HG03432 (cell line): ENCODE results near the gene SLC1A4.
A peak's percentile ranks its signal among the peaks of the same experiment; 100 is the strongest.

ENCODE experiments used
- ATAC-seq: cut with Tn5 transposase; IDR thresholded peaks from one replicate; pipeline ENCODE4 v1.9.1; 2021; ENCODE audit warnings: mild to moderate bottlenecking, moderate library complexity; ENCODE audit not compliant: unreplicated experiment

Gene SLC1A4

DNA sequence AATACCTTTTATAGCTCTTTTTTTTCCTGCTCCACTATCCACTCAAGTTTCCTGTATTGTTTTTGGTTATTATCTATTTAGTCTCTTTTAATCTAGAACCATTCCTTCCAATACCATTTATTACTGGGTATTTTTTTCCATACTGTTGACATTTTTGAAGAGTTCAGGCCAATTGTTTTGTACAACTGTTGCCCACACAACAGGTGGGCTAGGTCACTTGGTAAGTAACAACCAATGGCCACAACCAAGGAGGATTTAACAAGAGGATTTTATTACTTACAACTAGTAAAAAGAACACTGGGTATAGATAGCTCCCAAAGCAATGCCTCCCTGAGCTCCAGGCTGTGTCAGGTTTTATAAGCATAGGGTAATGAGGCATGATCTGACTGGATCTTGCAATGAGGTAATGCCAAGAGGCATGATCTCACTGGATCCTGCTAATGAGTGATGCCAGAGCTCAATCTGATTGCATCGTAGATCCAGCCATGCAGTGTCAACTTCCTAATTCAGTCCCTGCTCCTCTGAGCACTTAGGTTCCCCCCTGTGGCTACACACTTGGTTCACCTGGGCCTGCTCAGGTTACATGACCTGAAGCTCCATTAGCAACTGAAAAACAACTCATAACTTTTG lies 59.9 kb downstream of the SLC1A4 start:
- no peak for ATAC-seq

GRCh38 chr2:65050931-65051330 lies 61.7 kb downstream of the SLC1A4 start:
- no peak for ATAC-seq

DNA sequence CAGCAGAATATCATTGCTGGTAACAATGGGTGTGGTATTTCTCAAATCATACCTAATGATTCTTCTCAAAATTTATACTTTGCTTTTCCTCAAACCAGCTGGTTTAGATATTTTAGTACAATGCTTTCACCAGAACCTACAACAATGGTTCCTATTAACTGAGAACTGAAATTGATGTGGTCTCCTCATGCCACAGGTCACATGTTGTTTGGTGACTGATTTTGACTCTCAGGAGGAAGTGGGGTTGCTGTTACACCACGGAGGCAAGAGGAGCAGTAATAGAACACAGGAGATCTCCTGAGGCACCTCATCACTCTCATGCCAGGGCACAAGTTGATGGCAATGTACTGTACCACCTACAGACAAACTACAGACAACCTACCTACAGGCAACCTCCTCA lies 64.0 kb downstream of the SLC1A4 start:
- ATAC-seq: peak; percentile 51

GRCh38 chr2:65054749-65055421 lies 65.7 kb downstream of the SLC1A4 start:
- no peak for ATAC-seq

- ATAC-seq: peak; percentile 40
Measured at GRCh38 chr2:65055422-65056214, 66.4 kb downstream of the SLC1A4 start.

DNA sequence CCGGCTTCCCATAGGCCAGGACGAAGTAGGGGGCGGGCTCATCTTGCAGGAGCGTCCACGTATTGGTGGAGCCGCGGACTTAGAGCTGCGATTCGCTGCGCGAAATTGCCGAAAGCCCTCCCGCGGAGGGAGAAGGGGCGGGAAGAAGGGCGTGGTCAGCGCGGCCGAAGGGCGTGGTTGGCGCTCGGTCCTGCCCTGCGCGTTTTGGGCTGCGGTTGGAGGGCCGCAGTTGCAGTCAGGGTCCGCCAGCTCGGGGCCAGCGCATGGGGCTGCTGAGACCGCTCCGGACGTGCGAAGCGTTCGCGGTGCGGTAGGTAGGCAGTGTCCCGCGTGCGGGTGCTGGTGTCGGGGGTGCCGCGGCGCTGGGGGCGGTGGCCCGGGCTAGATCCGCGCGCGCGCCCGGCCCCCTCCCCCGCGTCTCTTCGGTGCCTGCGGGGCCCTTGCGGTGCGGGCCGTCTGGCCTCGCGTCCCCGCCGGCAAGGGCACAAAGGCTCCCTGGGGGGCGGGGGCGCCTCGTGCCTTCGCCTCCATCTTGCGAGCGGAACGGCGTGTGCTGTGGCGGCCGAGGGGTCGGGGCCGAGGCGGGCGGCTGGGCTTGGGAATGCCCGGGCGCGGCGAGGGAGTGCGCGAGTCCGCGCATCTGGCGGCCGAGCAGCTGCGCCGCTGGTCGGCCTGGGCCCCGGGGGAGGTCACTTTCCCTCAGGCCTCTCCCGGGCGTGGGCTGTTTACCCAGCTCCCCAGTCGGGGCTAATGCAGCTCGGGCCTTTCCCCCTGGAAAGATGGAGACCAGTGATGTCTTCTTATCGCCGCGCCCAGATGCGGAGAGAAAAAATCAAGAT lies 67.2 kb downstream of the SLC1A4 start, which contains the start of gene CEP68:
TSS of gene CEP68 (plus strand) at position 202 of the 839 bp plus-strand sequence. CDS start 13,029 bp downstream, outside the sequence.
- ATAC-seq: peak; percentile 89

GRCh38 chr2:65057054-65057375 lies 67.8 kb downstream of the SLC1A4 start:
- no peak for ATAC-seq

DNA sequence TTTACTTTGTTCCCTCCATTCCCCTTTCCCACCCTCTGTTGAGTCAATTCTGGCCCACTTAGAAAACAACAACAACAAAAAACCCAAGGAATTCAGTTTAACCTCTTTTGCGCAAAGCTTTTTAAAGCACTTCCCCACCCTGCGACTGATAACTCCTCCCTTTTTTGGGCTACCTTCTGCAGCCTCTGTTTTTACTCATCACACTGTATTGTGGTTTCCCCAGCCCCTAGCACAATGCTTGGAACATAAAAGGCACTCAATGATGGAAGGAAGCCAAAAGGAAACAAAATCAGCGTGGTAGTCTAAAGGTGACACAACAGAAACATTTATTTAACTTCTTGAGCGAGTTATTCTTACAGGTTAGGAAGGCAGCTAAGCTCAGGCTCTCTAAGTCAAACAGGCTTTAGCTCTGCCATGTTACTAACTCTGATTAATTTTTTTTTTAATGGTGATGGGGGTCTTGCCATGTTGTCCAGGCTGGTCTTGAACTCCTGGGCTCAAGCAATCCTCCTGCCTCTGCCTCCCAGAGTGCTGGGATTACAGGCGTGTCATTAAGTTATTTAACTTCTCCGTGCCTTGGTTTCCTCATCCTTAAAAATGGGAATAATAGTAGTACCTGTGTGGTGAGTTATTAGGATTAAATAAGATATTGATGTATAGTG lies 68.3 kb downstream of the SLC1A4 start:
- ATAC-seq: peak; percentile 23

DNA sequence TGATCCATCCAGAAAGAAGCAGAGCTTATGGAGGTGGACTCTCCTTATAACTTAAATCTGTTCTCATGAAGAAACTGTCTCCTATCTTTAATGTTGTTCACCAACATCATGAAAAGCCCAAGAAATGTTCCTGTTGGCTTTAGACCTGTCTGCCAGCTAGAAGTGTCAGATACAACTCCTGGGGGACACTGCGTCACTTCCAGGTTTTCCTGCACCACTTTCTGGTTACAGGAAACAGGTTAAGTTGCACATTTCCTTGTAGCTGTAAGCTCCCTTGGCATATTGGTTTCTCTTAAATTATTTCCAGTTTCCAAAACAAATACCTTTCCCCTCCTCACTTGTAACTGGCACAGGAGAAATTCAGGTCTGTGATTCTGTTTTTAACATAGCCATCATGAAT lies 69.9 kb downstream of the SLC1A4 start:
- ATAC-seq: no peak

- no peak for ATAC-seq
Measured at GRCh38 chr2:65061146-65061909, 72.1 kb downstream of the SLC1A4 start.

DNA sequence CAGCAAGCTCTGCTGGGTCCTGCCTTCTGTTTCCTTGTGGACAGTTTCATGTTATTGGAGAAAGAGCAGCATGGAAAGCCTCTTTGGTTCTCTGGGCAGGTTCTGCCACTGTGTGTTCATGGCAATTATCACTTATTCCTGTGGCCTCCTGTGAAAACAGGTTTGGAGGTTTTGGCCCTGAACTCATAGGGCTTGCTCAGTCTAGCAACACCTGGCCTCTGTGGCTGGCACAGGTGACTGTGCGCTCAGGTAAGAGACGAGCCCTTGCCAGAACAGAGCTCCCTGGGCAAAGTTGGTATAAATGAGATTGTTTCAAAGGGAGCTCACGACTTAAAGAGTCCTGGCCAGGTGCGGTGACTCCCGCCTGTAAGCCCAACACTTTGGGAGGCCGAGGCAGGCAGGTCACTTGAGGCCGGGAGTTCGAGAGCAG lies 72.7 kb downstream of the SLC1A4 start:
- no peak for ATAC-seq

- no peak for ATAC-seq
Measured at GRCh38 chr2:65062843-65063825, 73.9 kb downstream of the SLC1A4 start.

DNA sequence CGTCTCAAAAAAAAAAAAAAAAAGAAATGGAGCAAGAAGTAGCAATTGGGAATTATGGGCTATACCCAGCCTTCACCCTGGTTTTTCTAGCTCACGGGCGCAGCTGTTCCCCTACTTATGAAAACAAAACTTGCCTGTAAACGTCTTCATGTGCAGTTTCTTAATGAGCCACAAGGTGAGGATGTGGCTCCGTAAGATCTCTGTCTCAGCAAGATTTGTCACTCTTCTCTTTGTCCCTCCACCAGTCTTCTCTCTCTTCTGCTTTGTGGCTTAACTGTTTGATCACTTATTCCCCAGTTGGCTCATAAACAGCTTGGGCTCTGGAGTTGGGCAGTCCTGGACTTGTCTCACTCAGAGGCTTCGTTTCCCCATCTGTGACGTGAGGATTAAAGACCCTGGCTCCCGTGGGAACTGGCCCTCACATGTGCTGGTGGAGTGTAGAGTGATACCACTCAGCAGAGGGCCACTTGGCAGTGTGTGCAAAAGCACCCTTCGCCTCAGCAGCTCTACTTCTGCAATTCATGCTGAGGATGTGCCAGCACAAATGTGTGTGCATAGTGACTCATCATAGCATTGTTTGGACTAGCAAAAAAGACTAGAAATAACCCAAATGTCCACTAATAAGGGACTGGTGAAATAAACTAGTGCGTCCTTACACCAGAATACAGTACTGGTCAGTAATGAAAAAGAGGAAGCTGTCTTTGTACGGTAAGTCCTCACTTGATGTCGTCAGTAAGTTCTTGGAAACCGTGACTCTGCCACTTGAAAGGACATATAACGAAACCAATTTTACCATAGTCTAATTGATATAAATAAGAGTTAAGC lies 75.7 kb downstream of the SLC1A4 start:
- ATAC-seq: peak; percentile 92

DNA sequence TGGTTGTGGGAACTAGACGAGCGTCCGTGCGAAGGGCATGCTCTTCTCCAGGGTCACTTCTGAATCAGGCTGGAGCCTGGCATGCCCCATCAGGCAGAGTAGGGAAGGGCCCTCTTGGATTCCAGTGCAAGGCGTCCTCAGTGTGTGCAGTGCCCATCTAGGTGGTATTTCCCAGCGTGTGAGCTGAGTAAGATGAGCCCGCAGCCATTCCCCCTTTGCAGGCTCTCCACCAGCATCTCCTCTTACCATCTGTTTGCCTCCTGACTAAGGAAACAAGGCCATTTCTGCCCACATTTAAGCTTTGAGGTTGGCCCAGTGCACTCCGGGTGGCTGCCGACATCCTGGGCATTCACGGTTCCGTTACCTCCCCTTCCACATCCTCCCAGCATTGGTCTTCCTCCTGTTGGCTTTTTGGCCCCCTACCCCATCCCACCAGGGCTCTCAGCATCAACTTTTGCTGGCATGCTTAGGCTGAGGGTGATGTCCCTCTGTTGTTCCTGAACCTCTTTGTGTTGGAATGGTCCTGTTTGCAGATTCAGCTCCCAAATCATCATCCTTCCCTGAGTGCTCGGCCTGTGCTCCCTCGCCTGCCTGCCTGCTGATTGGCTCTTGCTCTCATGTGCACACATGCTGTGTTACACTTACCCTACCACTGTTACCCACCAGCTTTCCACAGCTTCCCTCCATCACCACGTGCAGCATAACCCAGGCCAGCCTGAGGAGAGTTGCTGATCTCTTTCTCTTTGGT lies 78.8 kb downstream of the SLC1A4 start:
- ATAC-seq: no peak

GRCh38 chr2:65069439-65069824 lies 80.2 kb downstream of the SLC1A4 start:
- no peak for ATAC-seq

GRCh38 chr2:65070172-65070830 lies 81.1 kb downstream of the SLC1A4 start:
- ATAC-seq: no peak
